ENCODE results near the gene BRWD1.

Gene BRWD1

GRCh38 chr21:39346206-39346605, 32.8 kb upstream of the BRWD1 start:
- peaks cover 43% of the 10 kb centered on the region for H3K36me3 ChIP-seq (ENCODE audit: insufficient read depth, low read length)
- no peaks in the 10 kb centered on the region for H3K27me3 ChIP-seq (ENCODE audit: control insufficient read depth, insufficient read depth, low read length)
- H3K4me2 ChIP-seq (ENCODE audit: low read length), result peak overlapping the region; percentile 91
- H3K9me3 ChIP-seq (replicated peaks; ENCODE audit: low read length), result no peaks in the 10 kb centered on the region
- peak overlapping the region; percentile 98 for H3K4me3 ChIP-seq (ENCODE audit: low read length)
- peaks cover 17% of the 10 kb centered on the region for H3K4me1 ChIP-seq (ENCODE audit: control insufficient read depth, insufficient read depth, low read length)
- peak overlapping the region; percentile 96 for H3K9ac ChIP-seq (ENCODE audit: low read depth, low read length)

GRCh38 chr21:39345440-39345839, 32.0 kb upstream of the BRWD1 start:
- Histone ChIP-seq H3K27me3 (ENCODE audit: control insufficient read depth, insufficient read depth, low read length) (no peaks in the 10 kb centered on the region), H3K9me3 (replicated peaks; ENCODE audit: low read length) (no peaks in the 10 kb centered on the region), H3K4me1 (ENCODE audit: control insufficient read depth, insufficient read depth, low read length) (peaks cover 17% of the 10 kb centered on the region), H3K4me2 (ENCODE audit: low read length) (peak overlapping the region; percentile 91), H3K36me3 (ENCODE audit: insufficient read depth, low read length) (peaks cover 50% of the 10 kb centered on the region), H3K9ac (ENCODE audit: low read depth, low read length) (no peak overlapping the region), H3K4me3 (ENCODE audit: low read length) (no peak overlapping the region)

- H3K36me3 ChIP-seq (ENCODE audit: insufficient read depth, low read length), result peaks cover 53% of the 10 kb centered on the region
Observed at GRCh38 chr21:39344848-39345247, 31.4 kb upstream of the BRWD1 start.

GRCh38 chr21:39341249-39341923, 28.0 kb upstream of the BRWD1 start:
- Histone ChIP-seq H3K4me3 (ENCODE audit: low read length) (no peak overlapping the region), H3K4me2 (ENCODE audit: low read length) (no peak overlapping the region), H3K27me3 (ENCODE audit: control insufficient read depth, insufficient read depth, low read length) (no peaks in the 10 kb centered on the region), H3K9me3 (replicated peaks; ENCODE audit: low read length) (no peaks in the 10 kb centered on the region), H3K36me3 (ENCODE audit: insufficient read depth, low read length) (peaks cover 47% of the 10 kb centered on the region), H3K4me1 (ENCODE audit: control insufficient read depth, insufficient read depth, low read length) (peaks cover 6% of the 10 kb centered on the region), H3K9ac (ENCODE audit: low read depth, low read length) (no peak overlapping the region)

More at GRCh38 chr21:39344848-39345247, 31.4 kb upstream of the BRWD1 start:
- H3K4me1 ChIP-seq (ENCODE audit: control insufficient read depth, insufficient read depth, low read length), result peaks cover 16% of the 10 kb centered on the region
- no peaks in the 10 kb centered on the region for H3K27me3 ChIP-seq (ENCODE audit: control insufficient read depth, insufficient read depth, low read length)
- H3K9ac ChIP-seq (ENCODE audit: low read depth, low read length), result no peak overlapping the region
- no peaks in the 10 kb centered on the region for H3K9me3 ChIP-seq (replicated peaks; ENCODE audit: low read length)
- H3K4me2 ChIP-seq (ENCODE audit: low read length), result no peak overlapping the region
- H3K4me3 ChIP-seq (ENCODE audit: low read length), result no peak overlapping the region

- H3K4me2 ChIP-seq (ENCODE audit: low read length), result no peak overlapping the region
- no peak overlapping the region for H3K9ac ChIP-seq (ENCODE audit: low read depth, low read length)
- H3K9me3 ChIP-seq (replicated peaks; ENCODE audit: low read length), result no peaks in the 10 kb centered on the region
- no peak overlapping the region for H3K4me3 ChIP-seq (ENCODE audit: low read length)
- no peaks in the 10 kb centered on the region for H3K27me3 ChIP-seq (ENCODE audit: control insufficient read depth, insufficient read depth, low read length)
- H3K4me1 ChIP-seq (ENCODE audit: control insufficient read depth, insufficient read depth, low read length), result no peaks in the 10 kb centered on the region
- peaks cover 41% of the 10 kb centered on the region for H3K36me3 ChIP-seq (ENCODE audit: insufficient read depth, low read length)
Observed at GRCh38 chr21:39340687-39341086, 27.3 kb upstream of the BRWD1 start.

GRCh38 chr21:39339231-39339630, 25.8 kb upstream of the BRWD1 start:
- Histone ChIP-seq H3K4me1 (ENCODE audit: control insufficient read depth, insufficient read depth, low read length) (no peaks in the 10 kb centered on the region), H3K4me2 (ENCODE audit: low read length) (no peak overlapping the region), H3K9ac (ENCODE audit: low read depth, low read length) (no peak overlapping the region), H3K9me3 (replicated peaks; ENCODE audit: low read length) (no peaks in the 10 kb centered on the region), H3K27me3 (ENCODE audit: control insufficient read depth, insufficient read depth, low read length) (no peaks in the 10 kb centered on the region), H3K4me3 (ENCODE audit: low read length) (no peak overlapping the region), H3K36me3 (ENCODE audit: insufficient read depth, low read length) (peaks cover 28% of the 10 kb centered on the region)

GRCh38 chr21:39336457-39337008, 23.1 kb upstream of the BRWD1 start:
- Histone ChIP-seq H3K4me3 (ENCODE audit: low read length) (no peak overlapping the region), H3K9ac (ENCODE audit: low read depth, low read length) (no peak overlapping the region), H3K27me3 (ENCODE audit: control insufficient read depth, insufficient read depth, low read length) (no peaks in the 10 kb centered on the region), H3K36me3 (ENCODE audit: insufficient read depth, low read length) (peaks cover 14% of the 10 kb centered on the region), H3K4me1 (ENCODE audit: control insufficient read depth, insufficient read depth, low read length) (no peaks in the 10 kb centered on the region), H3K9me3 (replicated peaks; ENCODE audit: low read length) (no peaks in the 10 kb centered on the region), H3K4me2 (ENCODE audit: low read length) (no peak overlapping the region)

- Histone ChIP-seq H3K36me3 (ENCODE audit: insufficient read depth, low read length) (no peaks in the 10 kb centered on the region), H3K9ac (ENCODE audit: low read depth, low read length) (no peak overlapping the region), H3K4me2 (ENCODE audit: low read length) (no peak overlapping the region), H3K4me3 (ENCODE audit: low read length) (no peak overlapping the region), H3K27me3 (ENCODE audit: control insufficient read depth, insufficient read depth, low read length) (no peaks in the 10 kb centered on the region), H3K4me1 (ENCODE audit: control insufficient read depth, insufficient read depth, low read length) (no peaks in the 10 kb centered on the region), H3K9me3 (replicated peaks; ENCODE audit: low read length) (no peaks in the 10 kb centered on the region)
Observed at GRCh38 chr21:39334611-39335010, 21.2 kb upstream of the BRWD1 start.

GRCh38 chr21:39332175-39332574, 18.7 kb upstream of the BRWD1 start:
- Histone ChIP-seq H3K9me3 (replicated peaks; ENCODE audit: low read length) (no peaks in the 10 kb centered on the region), H3K36me3 (ENCODE audit: insufficient read depth, low read length) (no peaks in the 10 kb centered on the region), H3K9ac (ENCODE audit: low read depth, low read length) (no peak overlapping the region), H3K4me3 (ENCODE audit: low read length) (no peak overlapping the region), H3K4me1 (ENCODE audit: control insufficient read depth, insufficient read depth, low read length) (no peaks in the 10 kb centered on the region), H3K4me2 (ENCODE audit: low read length) (no peak overlapping the region), H3K27me3 (ENCODE audit: control insufficient read depth, insufficient read depth, low read length) (no peaks in the 10 kb centered on the region)

- no peaks in the 10 kb centered on the region for H3K27me3 ChIP-seq (ENCODE audit: control insufficient read depth, insufficient read depth, low read length)
- H3K9me3 ChIP-seq (replicated peaks; ENCODE audit: low read length), result no peaks in the 10 kb centered on the region
Observed at GRCh38 chr21:39330001-39330400, 16.6 kb upstream of the BRWD1 start.

GRCh38 chr21:39327727-39328126, 14.3 kb upstream of the BRWD1 start:
- Histone ChIP-seq H3K4me3 (ENCODE audit: low read length) (no peak overlapping the region), H3K4me1 (ENCODE audit: control insufficient read depth, insufficient read depth, low read length) (no peaks in the 10 kb centered on the region)

More at GRCh38 chr21:39330001-39330400, 16.6 kb upstream of the BRWD1 start:
- H3K4me1 ChIP-seq (ENCODE audit: control insufficient read depth, insufficient read depth, low read length), result no peaks in the 10 kb centered on the region
- H3K36me3 ChIP-seq (ENCODE audit: insufficient read depth, low read length), result no peaks in the 10 kb centered on the region
- no peak overlapping the region for H3K9ac ChIP-seq (ENCODE audit: low read depth, low read length)
- H3K4me2 ChIP-seq (ENCODE audit: low read length), result no peak overlapping the region
- no peak overlapping the region for H3K4me3 ChIP-seq (ENCODE audit: low read length)

More at GRCh38 chr21:39327727-39328126, 14.3 kb upstream of the BRWD1 start:
- Histone ChIP-seq H3K4me2 (ENCODE audit: low read length) (no peak overlapping the region), H3K9ac (ENCODE audit: low read depth, low read length) (no peak overlapping the region), H3K36me3 (ENCODE audit: insufficient read depth, low read length) (no peaks in the 10 kb centered on the region), H3K9me3 (replicated peaks; ENCODE audit: low read length) (no peaks in the 10 kb centered on the region), H3K27me3 (ENCODE audit: control insufficient read depth, insufficient read depth, low read length) (no peaks in the 10 kb centered on the region)

Data from skeletal muscle satellite cell (primary cell).